GM12864 (cell line): ENCODE measurements around the gene IL21R.

Source experiments
- DNase-seq: peaks from one replicate; pipeline ENCODE4 v3.0.0-alpha.2; 2011; ENCODE audit warnings: low read depth
- H3K4me3 ChIP-seq: 2 replicates; pipeline ENCODE4 v1.5.1; 2011; ENCODE audit warnings: mild to moderate bottlenecking, low read depth, low read length, control low read depth
- TF ChIP-seq, protein P1 (sequence below): IDR thresholded peaks from 2 replicates; pipeline ENCODE4 v1.5.1; 2011; ENCODE audit warnings: low read depth, mild to moderate bottlenecking, moderate library complexity, low read length, control low read depth, inconsistent platforms; ENCODE audit errors: missing control alignments

IL21R gene

GRCh38 chr16:27383556-27384243, 18.3 kb upstream of the IL21R start:
- H3K4me3 ChIP-seq = no peak overlapping the region
- TF ChIP-seq, protein P1, sequence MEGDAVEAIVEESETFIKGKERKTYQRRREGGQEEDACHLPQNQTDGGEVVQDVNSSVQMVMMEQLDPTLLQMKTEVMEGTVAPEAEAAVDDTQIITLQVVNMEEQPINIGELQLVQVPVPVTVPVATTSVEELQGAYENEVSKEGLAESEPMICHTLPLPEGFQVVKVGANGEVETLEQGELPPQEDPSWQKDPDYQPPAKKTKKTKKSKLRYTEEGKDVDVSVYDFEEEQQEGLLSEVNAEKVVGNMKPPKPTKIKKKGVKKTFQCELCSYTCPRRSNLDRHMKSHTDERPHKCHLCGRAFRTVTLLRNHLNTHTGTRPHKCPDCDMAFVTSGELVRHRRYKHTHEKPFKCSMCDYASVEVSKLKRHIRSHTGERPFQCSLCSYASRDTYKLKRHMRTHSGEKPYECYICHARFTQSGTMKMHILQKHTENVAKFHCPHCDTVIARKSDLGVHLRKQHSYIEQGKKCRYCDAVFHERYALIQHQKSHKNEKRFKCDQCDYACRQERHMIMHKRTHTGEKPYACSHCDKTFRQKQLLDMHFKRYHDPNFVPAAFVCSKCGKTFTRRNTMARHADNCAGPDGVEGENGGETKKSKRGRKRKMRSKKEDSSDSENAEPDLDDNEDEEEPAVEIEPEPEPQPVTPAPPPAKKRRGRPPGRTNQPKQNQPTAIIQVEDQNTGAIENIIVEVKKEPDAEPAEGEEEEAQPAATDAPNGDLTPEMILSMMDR = no peak
- no peak for DNase-seq

- TF ChIP-seq, protein P1 = no peak
- DNase-seq = no peak
- H3K4me3 ChIP-seq = no peak overlapping the region
These were observed 17.5 kb upstream of the IL21R start for GRCh38 chr16:27384425-27384824.

GRCh38 chr16:27385398-27385797, 16.6 kb upstream of the IL21R start:
- no peak overlapping the region for H3K4me3 ChIP-seq
- TF ChIP-seq, protein P1 = no peak
- DNase-seq = no peak

DNA sequence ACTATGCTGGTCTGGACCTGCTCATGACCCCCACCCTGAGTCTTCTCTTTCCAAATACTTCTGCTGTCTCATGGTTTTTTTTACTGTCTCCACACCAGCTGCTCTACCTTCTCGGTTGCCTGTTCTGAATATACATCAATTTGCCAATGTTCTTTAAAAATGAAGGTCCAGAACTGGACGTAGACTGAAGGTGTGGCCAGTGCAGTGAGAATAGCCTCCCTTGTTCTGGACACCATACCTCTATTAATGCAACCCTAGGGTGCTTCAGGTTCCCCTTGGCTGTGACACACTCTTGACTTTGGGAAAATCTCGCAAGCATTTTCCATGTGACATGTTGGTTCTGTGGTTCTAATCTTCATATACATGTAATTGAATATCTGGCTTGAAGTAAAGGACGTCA, 15.3 kb upstream of the IL21R start:
- TF ChIP-seq, protein P1 = no peak
- no peak overlapping the region for H3K4me3 ChIP-seq
- no peak for DNase-seq

DNA sequence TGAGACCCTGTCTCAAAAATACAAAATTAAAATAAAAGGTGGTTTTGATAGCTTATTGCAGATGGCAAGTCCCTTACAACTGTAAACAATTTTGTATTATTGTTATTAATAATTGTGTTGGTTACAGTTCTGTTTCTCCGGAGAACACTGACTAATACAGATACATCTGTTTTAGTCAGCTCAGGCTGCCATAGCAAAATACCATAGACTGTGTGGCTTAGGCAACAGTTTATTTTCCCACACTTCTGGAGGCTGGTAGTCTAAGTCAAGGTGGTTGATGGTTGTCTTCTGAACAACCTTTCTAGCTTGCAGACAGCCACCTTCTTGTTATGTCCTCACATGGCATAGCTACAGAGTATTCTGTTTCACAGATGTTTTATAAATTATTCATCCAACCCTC, 14.2 kb upstream of the IL21R start:
- TF ChIP-seq, protein P1 = no peak
- no peak overlapping the region for H3K4me3 ChIP-seq
- no peak for DNase-seq

DNA sequence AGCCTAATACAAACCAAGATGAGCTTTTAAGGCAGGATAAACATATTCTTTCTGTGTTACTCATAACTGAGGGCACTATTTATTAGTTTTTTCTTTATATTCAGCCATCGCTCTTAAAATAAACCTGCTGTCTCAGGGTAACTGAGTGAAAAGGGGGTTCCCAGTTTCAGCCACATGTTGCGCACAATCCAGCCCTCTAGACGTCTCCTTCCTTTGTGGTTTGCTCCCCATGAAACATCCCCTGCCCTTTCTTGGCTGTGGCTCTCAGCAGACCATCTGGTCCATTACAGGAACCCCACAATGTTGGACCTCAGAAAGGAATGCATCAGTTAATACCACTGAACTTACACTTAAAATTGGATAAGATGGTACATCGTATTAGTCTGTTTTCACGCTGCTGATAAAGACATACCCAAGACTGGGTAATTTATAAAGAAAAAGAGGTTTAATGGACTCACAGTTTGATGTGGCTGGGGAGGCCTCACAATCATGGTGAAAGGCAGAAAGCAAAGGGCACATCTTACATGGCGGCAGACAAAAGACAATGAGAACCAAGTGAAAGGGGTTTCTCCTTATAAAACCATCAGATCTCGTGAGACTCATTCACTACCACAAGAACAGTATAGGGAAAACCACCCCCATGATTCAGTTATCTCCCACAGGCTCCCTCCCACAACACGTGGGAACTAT, 12.6 kb upstream of the IL21R start:
- TF ChIP-seq, protein P1 = no peak
- peak; percentile 79 for DNase-seq
- no peak overlapping the region for H3K4me3 ChIP-seq
